Tibial nerve (tissue), 4 donors: Measurements from ENCODE around the gene CTU2. TPM values are rescaled to one million over a fixed set of nuclear protein-coding genes. Genes with fewer than 3 reads are reported as not detected.

Source experiments
- DNase-seq, 2 donors: peaks; one replicate each; pipeline ENCODE4 v3.0.0-alpha.2; 2019; ENCODE audit warnings: low spot score in 2 of 2
- H3K27ac ChIP-seq, 4 donors: fragments of 200-600 bp; sonication (generic) in 3 of 4; one replicate each; pipeline ENCODE4 v1.5.1; 2017 to 2019; ENCODE audit warnings: mild to moderate bottlenecking in 1 of 4
- H3K27me3 ChIP-seq, 2 donors: fragments of 200-600 bp; sonication (generic) in 1 of 2; one replicate each; pipeline versions ENCODE4 v1.5.1 to v1.6.0; 2017 to 2019
- H3K36me3 ChIP-seq, 3 donors: fragments of 200-600 bp; sonication (generic); one replicate each; pipeline ENCODE4 v1.5.1; 2018 to 2019
- H3K4me1 ChIP-seq, 4 donors: fragments of 200-600 bp; sonication (generic) in 3 of 4; one replicate each; pipeline ENCODE4 v1.5.1; 2017 to 2019
- H3K4me3 ChIP-seq, 4 donors: fragments of 200-600 bp; sonication (generic) in 3 of 4; one replicate each; pipeline ENCODE4 v1.5.1; 2017 to 2019; ENCODE audit warnings: mild to moderate bottlenecking in 1 of 4, moderate library complexity in 1 of 4
- H3K9me3 ChIP-seq, 4 donors: fragments of 200-600 bp; sonication (generic) in 3 of 4; one replicate each; pipeline ENCODE4 v1.5.1; 2017 to 2019
- CTCF ChIP-seq, 5 experiments: fragments of 200-600 bp in 3 of 5; fragments of 450-650 bp in 2 of 5; sonication (generic) in 3 of 5; IDR thresholded peaks; one replicate each; pipeline ENCODE4 v1.5.1; 2016 to 2019; ENCODE audit warnings: antibody characterized with exemption in 5 of 5, mild to moderate bottlenecking in 3 of 5, moderate library complexity in 2 of 5
- EP300 ChIP-seq, 2 donors: sonication (generic); formaldehyde crosslinking; IDR thresholded peaks; one replicate each; pipeline ENCODE4 v1.6.1; 2017; ENCODE audit warnings: antibody characterized with exemption in 2 of 2, mild to moderate bottlenecking in 1 of 2
- POLR2A ChIP-seq, 2 donors: fragments of 450-650 bp; IDR thresholded peaks; one replicate each; pipeline ENCODE4 v1.6.1; 2017; ENCODE audit warnings: antibody characterized with exemption in 2 of 2, mild to moderate bottlenecking in 2 of 2, moderate library complexity in 2 of 2
- WGBS, 2 donors: methylation state at CpG; one replicate each; pipeline ENCODE4 v1.1.5; 2018; 5-methylcytosine and 5-hydroxymethylcytosine counted together
- total RNA-seq, 4 donors: library from RNA; depleted of rRNA; stranded (reverse); fragments of >200 nt; gene quantifications; one replicate each; pipeline ENCODE4 v1.1.0, GENCODE V29; 2016

Gene CTU2
- total RNA-seq, 4 donors from 2014 or later, result 12.3 to 22.5 (median 12.5) TPM

- no peak overlapping the region for H3K27ac ChIP-seq
- no peak for TF ChIP-seq EP300 (IDR thresholded peaks at IDR 0.05)
- no peak for TF ChIP-seq CTCF (IDR thresholded peaks at IDR 0.05)
- no peak for TF ChIP-seq POLR2A (IDR thresholded peaks at IDR 0.05)
- peaks cover 4 to 77% (median 11%) of the 10 kb centered on the region in 3 donors for H3K36me3 ChIP-seq
- WGBS, 2 donors, result 89 to 90% methylated on average over 17 to 21 of the region's 42 CpGs
- H3K9me3 ChIP-seq, result no peaks in the 10 kb centered on the region
- no peaks in the 10 kb centered on the region for H3K27me3 ChIP-seq
- peaks cover 0 to 12% (median 0%) of the 10 kb centered on the region in 4 donors for H3K4me1 ChIP-seq
- no peak for DNase-seq
- no peak overlapping the region for H3K4me3 ChIP-seq
Measured at GRCh38 chr16:88714420-88715302, 8.4 kb downstream of the CTU2 start.

DNA sequence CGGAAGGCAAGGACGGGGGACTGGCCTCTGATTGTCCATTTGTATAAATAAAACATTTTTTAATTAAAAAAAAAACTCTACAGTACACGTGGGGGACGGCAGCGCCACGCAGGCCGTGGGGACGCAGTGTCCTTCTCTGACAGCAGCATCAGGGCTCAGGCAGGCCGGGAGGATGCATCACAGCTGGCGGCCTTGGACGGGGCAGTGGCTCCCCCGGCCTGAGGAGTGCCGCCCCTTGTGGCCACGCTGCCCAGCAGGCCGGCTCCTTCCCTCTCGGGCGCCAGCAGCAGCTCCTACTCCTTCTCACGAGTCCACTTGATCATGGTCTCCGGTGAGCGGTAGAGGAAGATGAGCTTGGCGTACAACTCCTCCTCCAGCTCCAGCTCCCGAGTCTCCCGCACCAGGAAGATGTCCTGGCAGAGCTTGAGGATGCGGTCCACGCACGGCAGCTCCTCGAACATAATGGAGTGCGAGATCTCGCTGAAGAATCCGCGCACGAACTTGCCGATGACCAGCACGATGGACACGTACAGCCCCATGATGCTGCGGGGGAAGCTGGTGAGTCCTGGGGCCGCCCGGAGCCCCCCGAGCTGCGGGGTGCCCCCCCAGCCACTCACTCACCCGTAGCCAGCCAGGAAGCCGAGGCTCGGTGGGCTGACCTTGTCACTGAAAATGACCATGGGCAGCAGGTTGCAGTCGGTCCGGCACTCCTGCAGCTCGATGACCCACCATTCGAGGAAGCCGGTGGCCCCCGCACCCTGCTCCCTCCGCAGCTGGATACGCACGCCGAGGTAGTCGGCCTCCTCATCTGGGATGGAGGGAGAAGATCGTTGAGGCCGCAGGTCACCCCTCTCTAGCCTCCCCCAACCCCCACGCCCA, 9.2 kb downstream of the CTU2 start:
- Histone ChIP-seq H3K4me3 (no peak overlapping the region), H3K27me3 (no peaks in the 10 kb centered on the region), H3K36me3 (peaks cover 4 to 81% (median 20%) of the 10 kb centered on the region in 3 donors), H3K4me1 (peaks cover 0 to 16% (median 0%) of the 10 kb centered on the region in 4 donors), H3K27ac (no peak overlapping the region), H3K9me3 (no peaks in the 10 kb centered on the region)
- DNase-seq, result no peak
- TF ChIP-seq POLR2A (IDR thresholded peaks at IDR 0.05) (no peak), EP300 (IDR thresholded peaks at IDR 0.05) (no peak), CTCF (IDR thresholded peaks at IDR 0.05) (no peak)
- 89% methylated on average over 41 to 55 of the region's 57 CpGs for WGBS, 2 donors

DNA sequence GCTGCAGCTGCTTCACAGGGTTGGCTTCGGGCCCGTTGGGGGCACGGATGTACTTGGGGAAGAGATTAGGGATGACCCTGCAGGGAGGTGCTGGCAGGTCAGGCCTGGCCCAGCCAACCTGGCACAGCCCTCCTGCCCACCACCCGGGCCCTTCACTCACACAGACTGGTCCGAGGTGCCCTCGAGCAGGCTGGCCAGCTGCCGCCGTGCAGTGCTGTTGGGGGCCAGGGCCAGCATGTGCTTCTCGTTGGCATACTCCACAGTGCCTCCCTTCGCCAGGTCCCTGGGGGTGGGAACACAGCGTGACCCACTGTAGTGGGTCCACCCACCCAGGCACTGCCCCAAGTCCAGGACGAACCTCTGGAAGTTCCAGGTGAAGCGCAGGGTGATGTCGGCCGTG, 9.9 kb downstream of the CTU2 start:
- Histone ChIP-seq H3K4me1 (peaks cover 0 to 16% (median 0%) of the 10 kb centered on the region in 4 donors), H3K4me3 (no peak overlapping the region), H3K27ac (no peak overlapping the region), H3K36me3 (peaks cover 4 to 87% (median 26%) of the 10 kb centered on the region in 3 donors), H3K9me3 (no peaks in the 10 kb centered on the region), H3K27me3 (no peaks in the 10 kb centered on the region)
- TF ChIP-seq POLR2A (IDR thresholded peaks at IDR 0.05), result no peak
- TF ChIP-seq CTCF (IDR thresholded peaks at IDR 0.05), result no peak
- TF ChIP-seq EP300 (IDR thresholded peaks at IDR 0.05), result no peak
- 90 to 96% methylated on average over 7 to 11 of the region's 15 CpGs for WGBS, 2 donors
- DNase-seq, result no peak

DNA sequence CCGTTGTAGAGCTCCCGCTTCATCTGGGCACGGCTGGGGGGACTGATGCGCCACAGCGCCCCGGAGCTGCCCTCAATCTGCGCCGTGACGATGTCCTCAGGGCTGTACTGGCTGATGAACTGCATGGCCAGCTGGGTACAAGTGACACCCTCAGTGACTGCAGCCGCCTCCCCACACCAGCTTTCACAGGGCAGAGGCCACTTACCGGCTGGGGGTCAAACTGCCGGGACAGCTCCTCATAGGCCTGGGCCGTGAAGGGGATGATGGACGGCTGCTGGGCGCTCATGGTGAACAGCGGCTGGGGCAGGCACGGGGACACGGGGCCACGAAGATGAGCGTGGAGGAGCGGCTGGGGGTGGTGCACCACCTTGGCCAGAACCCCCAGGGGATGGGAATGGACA, 10.3 kb downstream of the CTU2 start:
- H3K27ac ChIP-seq, result peak overlapping the region in 1 of 4 donors; percentile 90
- no peak for TF ChIP-seq CTCF (IDR thresholded peaks at IDR 0.05)
- no peak for TF ChIP-seq EP300 (IDR thresholded peaks at IDR 0.05)
- TF ChIP-seq POLR2A (IDR thresholded peaks at IDR 0.05), result no peak
- no peak for DNase-seq
- H3K9me3 ChIP-seq, result no peaks in the 10 kb centered on the region
- WGBS, 2 donors, result 92 to 95% methylated on average over 20 to 21 of the region's 21 CpGs
- peaks cover 6 to 91% (median 30%) of the 10 kb centered on the region in 3 donors for H3K36me3 ChIP-seq
- H3K27me3 ChIP-seq, result no peaks in the 10 kb centered on the region
- no peak overlapping the region for H3K4me3 ChIP-seq
- peaks cover 0 to 16% (median 0%) of the 10 kb centered on the region in 4 donors for H3K4me1 ChIP-seq
